ENCODE results near the gene SLC6A9. TPM values are rescaled to one million over a fixed set of nuclear protein-coding genes. Genes with fewer than 3 reads are reported as not detected.

Gene SLC6A9
- total RNA-seq, 2 donors from 2014 or later: 4.6 to 5.6 TPM

DNA sequence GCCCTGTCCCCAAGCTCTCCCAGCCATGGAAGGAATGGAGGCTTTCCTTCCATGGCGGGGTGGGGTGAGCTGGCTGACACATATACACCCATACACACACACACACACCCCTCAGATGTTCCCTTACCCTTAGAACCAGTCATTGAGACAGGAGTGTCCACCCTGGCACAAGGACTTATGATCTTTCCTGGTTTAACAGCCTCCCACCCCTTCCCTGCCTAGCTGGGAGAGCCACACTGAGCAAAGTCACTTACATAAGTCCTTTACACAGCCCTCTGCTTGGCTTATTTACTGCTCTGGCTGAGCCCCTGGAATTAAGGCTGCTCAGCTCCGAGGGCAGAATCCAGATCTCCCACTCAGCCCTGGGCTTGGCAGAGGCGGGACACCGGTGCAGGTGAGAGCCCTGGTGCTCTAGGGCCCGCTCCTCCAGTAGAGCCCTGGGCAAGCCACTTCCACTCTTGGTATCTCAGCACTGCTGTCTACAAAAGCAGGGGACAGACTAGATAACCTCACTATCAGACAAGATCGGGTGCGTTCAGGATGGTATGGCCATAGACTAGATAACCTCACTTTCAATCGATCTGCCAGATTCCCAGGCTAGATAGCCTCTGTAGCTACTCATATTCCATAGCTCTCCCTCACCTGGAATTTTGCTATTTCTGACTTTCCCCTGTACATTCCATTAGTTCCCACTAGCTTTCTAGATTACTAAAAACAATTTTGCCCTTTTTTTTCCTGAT lies 16.7 kb downstream of the SLC6A9 start:
- H3K27ac ChIP-seq: no peak overlapping the region
- no peaks in the 10 kb centered on the region for H3K36me3 ChIP-seq
- H3K27me3 ChIP-seq (replicated peaks; ENCODE audit: insufficient read depth): no peaks in the 10 kb centered on the region
- no peak for DNase-seq (ENCODE audit: low spot score)
- no peak overlapping the region for H3K4me3 ChIP-seq
- TF ChIP-seq POLR2AphosphoS5 (IDR thresholded peaks at IDR 0.05) (no peak), POLR2A (IDR thresholded peaks at IDR 0.05) (no peak)
- no peaks in the 10 kb centered on the region for H3K4me1 ChIP-seq (replicated peaks)
- WGBS: 76% methylated on average over 7 of the region's 8 CpGs
- no peaks in the 10 kb centered on the region for H3K9me3 ChIP-seq
- intact Hi-C loops (cut with DNase I): no loop called here

DNA sequence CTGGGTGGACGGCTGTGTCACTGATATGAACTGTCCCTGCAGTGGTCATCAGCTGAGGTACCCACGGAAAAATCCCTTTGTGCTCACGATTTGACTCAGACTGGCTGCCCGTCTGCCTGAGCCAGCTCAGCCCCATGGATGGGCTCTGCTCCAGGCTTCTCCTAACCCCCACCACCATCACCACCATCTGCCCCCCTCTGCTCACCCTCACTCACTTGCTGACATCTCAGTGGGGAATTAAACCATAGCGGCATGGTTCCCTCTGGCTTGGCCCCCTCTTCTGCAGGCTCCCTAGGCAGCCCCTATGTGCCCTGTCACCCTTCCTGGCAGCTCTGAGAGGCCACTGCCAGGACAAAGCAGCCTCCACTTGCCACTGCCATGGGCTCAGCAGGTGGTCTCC lies 17.3 kb downstream of the SLC6A9 start:
- Histone ChIP-seq H3K27me3 (replicated peaks; ENCODE audit: insufficient read depth) (no peaks in the 10 kb centered on the region), H3K4me3 (no peak overlapping the region), H3K27ac (no peak overlapping the region), H3K9me3 (no peaks in the 10 kb centered on the region), H3K36me3 (no peaks in the 10 kb centered on the region), H3K4me1 (replicated peaks) (no peaks in the 10 kb centered on the region)
- DNase-seq (ENCODE audit: low spot score): no peak
- intact Hi-C loops (cut with DNase I): no loop called here
- TF ChIP-seq, protein P1, sequence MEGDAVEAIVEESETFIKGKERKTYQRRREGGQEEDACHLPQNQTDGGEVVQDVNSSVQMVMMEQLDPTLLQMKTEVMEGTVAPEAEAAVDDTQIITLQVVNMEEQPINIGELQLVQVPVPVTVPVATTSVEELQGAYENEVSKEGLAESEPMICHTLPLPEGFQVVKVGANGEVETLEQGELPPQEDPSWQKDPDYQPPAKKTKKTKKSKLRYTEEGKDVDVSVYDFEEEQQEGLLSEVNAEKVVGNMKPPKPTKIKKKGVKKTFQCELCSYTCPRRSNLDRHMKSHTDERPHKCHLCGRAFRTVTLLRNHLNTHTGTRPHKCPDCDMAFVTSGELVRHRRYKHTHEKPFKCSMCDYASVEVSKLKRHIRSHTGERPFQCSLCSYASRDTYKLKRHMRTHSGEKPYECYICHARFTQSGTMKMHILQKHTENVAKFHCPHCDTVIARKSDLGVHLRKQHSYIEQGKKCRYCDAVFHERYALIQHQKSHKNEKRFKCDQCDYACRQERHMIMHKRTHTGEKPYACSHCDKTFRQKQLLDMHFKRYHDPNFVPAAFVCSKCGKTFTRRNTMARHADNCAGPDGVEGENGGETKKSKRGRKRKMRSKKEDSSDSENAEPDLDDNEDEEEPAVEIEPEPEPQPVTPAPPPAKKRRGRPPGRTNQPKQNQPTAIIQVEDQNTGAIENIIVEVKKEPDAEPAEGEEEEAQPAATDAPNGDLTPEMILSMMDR (IDR thresholded peaks at IDR 0.05): no peak
- TF ChIP-seq POLR2A (IDR thresholded peaks at IDR 0.05): no peak
- no peak for TF ChIP-seq POLR2AphosphoS5 (IDR thresholded peaks at IDR 0.05)
- WGBS: 86% methylated on average over 5 of the region's 5 CpGs

DNA sequence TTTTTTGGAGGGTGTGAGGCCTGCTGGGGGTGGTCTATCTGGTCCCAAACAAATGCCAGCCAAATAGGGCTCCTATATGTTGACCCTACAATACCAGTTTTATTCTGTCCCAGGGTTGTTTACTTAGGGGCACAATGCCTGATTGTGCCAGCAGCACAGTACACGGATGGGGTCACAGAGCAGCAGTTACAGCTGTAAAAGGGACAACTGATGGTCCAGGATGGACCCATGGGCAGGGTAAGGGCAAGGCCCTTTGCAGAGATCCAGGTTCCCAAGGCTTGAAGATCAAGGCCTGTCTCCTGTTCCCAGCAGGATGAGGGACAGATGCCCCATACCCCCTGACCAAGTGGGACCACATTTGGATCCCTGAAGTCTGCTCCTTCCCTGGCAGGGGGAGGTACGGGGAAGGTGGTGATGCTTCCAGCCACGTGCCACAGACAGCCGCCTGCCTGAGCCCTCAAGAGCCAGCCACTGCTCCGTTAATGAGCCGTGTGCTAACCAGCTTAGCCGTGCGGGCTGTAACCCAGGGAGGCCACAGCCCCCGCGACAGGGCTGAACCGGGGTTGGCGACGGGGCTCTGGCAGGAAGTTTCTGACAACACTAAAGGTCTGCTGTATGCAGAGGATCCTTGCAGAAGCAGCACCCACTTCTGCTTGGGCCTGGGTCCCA lies 18.2 kb downstream of the SLC6A9 start:
- DNase-seq (ENCODE audit: low spot score): no peak
- no peaks in the 10 kb centered on the region for H3K27me3 ChIP-seq (replicated peaks; ENCODE audit: insufficient read depth)
- no peak for TF ChIP-seq POLR2A (IDR thresholded peaks at IDR 0.05)
- TF ChIP-seq, protein P1 (IDR thresholded peaks at IDR 0.05): no peak
- no peak overlapping the region for H3K27ac ChIP-seq
- no peaks in the 10 kb centered on the region for H3K36me3 ChIP-seq
- H3K9me3 ChIP-seq: no peaks in the 10 kb centered on the region
- no peaks in the 10 kb centered on the region for H3K4me1 ChIP-seq (replicated peaks)
- no peak overlapping the region for H3K4me3 ChIP-seq
- intact Hi-C loops (cut with DNase I): no loop called here
- 63% methylated on average over 13 of the region's 13 CpGs for WGBS

DNA sequence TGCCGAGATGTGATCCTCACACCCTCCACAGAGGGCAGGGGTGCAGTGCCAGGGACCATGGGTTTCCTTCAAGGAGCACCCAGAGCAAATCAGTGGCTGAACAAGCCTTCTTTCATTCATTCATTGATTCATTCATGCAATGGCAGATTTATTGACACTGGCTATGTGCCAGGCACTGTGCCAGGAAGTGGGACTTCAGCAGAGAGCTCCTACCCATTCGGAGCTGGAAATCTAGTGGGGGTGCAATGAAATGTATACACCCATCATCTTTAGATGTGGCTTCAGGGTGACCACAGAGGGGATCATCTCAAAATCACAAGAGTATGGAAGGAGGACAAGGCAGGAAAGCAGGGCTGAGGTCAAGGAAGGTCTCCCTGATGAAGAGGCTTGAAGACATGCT lies 18.9 kb downstream of the SLC6A9 start:
- H3K27me3 ChIP-seq (replicated peaks; ENCODE audit: insufficient read depth): no peaks in the 10 kb centered on the region
- no peaks in the 10 kb centered on the region for H3K9me3 ChIP-seq
- H3K4me3 ChIP-seq: no peak overlapping the region
- intact Hi-C loops (cut with DNase I): no loop called here
- H3K27ac ChIP-seq: no peak overlapping the region
- no peaks in the 10 kb centered on the region for H3K4me1 ChIP-seq (replicated peaks)
- no peak for DNase-seq (ENCODE audit: low spot score)
- TF ChIP-seq, protein P1 (IDR thresholded peaks at IDR 0.05): no peak
- TF ChIP-seq POLR2AphosphoS5 (IDR thresholded peaks at IDR 0.05): no peak
- no peak for TF ChIP-seq POLR2A (IDR thresholded peaks at IDR 0.05)
- 67% methylated on average over 2 of the region's 2 CpGs for WGBS
- no peaks in the 10 kb centered on the region for H3K36me3 ChIP-seq

DNA sequence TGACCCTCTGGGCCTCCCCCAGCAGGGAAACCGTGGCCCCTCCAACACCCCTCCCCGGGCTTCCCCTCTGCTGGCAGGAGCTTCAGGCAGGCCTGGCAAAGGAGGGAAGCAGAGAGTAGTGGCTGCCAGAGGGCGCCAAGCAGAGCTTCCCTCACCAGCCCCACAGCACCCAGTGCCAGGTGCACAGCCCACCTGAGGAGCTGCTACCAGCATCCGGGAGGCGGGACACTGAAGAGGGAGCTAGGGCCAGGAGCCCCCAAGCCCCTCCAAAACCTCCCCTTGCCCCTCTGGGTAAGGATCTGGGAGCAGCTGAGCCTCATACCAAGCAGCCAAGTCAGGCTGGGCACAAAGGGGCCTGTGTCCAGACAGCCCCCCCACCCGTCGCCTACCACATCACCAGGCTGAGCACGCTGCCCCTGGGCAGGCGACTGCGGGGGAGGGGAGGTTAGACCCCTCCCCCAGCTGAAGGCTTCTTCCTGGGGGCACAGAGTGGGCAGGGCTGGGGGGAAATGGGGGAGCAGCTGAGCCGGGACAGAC lies 20.3 kb downstream of the SLC6A9 start:
- TF ChIP-seq, protein P1 (IDR thresholded peaks at IDR 0.05): no peak
- TF ChIP-seq POLR2A (IDR thresholded peaks at IDR 0.05) (no peak), POLR2AphosphoS5 (IDR thresholded peaks at IDR 0.05) (no peak)
- no peaks in the 10 kb centered on the region for H3K36me3 ChIP-seq
- 64% methylated on average over 11 of the region's 11 CpGs for WGBS
- no peaks in the 10 kb centered on the region for H3K4me1 ChIP-seq (replicated peaks)
- intact Hi-C loops (cut with DNase I): no loop called here
- H3K27me3 ChIP-seq (replicated peaks; ENCODE audit: insufficient read depth): no peaks in the 10 kb centered on the region
- no peak for DNase-seq (ENCODE audit: low spot score)
- no peak overlapping the region for H3K4me3 ChIP-seq
- no peak overlapping the region for H3K27ac ChIP-seq
- H3K9me3 ChIP-seq: no peaks in the 10 kb centered on the region

Measured in prostate gland (tissue), 2 donors.